PFSK-1 (cell line): ENCODE data around the gene STH.

Experiments
- FOXP2 ChIP-seq: optimal IDR thresholded peaks from 2 replicates; pipeline ENCODE3; 2011; ENCODE audit warnings: borderline replicate concordance, control low read depth, inconsistent platforms; ENCODE audit not compliant: insufficient read depth; ENCODE audit errors: extremely low read length, extremely low read depth
- POLR2AphosphoS5 ChIP-seq: IDR thresholded peaks from 2 replicates; pipeline ENCODE4 v1.6.1; 2012; ENCODE audit warnings: low read depth, mild to moderate bottlenecking, control low read depth, low read length, moderate library complexity
- SIN3A ChIP-seq: IDR thresholded peaks from 2 replicates; pipeline ENCODE4 v1.6.1; 2012; ENCODE audit warnings: mild to moderate bottlenecking, low read length, moderate library complexity, borderline replicate concordance; ENCODE audit not compliant: insufficient read depth
- TAF1 ChIP-seq: IDR thresholded peaks from 2 replicates; pipeline ENCODE4 v1.6.1; 2012; ENCODE audit warnings: low read length, control low read depth, borderline replicate concordance; ENCODE audit not compliant: insufficient read depth

DNA sequence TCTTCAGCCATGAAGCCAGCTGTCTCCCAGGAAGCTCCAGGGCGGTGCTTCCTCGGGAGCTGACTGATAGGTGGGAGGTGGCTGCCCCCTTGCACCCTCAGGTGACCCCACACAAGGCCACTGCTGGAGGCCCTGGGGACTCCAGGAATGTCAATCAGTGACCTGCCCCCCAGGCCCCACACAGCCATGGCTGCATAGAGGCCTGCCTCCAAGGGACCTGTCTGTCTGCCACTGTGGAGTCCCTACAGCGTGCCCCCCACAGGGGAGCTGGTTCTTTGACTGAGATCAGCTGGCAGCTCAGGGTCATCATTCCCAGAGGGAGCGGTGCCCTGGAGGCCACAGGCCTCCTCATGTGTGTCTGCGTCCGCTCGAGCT lies 14.1 kb downstream of the STH start:
- TF ChIP-seq TAF1 (no peak), SIN3A (no peak), POLR2AphosphoS5 (no peak), FOXP2 (no peak)
